ENCODE measurements around the gene PSMD5. TPM values are rescaled to one million over a fixed set of nuclear protein-coding genes. Genes with fewer than 3 reads are reported as not detected.
A peak's percentile ranks its signal among the peaks of the same experiment; 100 is the strongest.

The PSMD5 gene
- total and polyA plus RNA-seq, 2 donors (not counting 1 experiment from before 2014, with no cell fraction given), result 33.9 to 48.3 TPM

GRCh38 chr9:120876842-120877240, 34.1 kb upstream of the PSMD5 start, which contains the start of gene PHF19:
PHF19 (minus strand) TSS chr9:120877188; CDS start chr9:120874741, 2,447 bp downstream.
- peak within 1 kb of the TSS; percentile 88 for H3K27ac ChIP-seq (ENCODE audit: insufficient read depth, low read length)
- H3K79me2 ChIP-seq (ENCODE audit: control insufficient read depth, insufficient read depth, low read length), result peaks cover 15% of the 10 kb centered on the region
- H3K27me3 ChIP-seq (ENCODE audit: control insufficient read depth, insufficient read depth, low read length), result no peaks in the 10 kb centered on the region
- peak within 1 kb of the TSS; percentile 99 for H3K4me2 ChIP-seq (ENCODE audit: extremely low read depth, insufficient read depth, low read length)
- H3K9ac ChIP-seq (ENCODE audit: insufficient read depth, low read length), result peak within 1 kb of the TSS; percentile 82
- H3K4me3 ChIP-seq (replicated peaks in 1 of 4; ENCODE audit: control extremely low read depth in 1 of 4, insufficient read depth in 1 of 4, low read depth in 3 of 4, low read length in 4 of 4), result peak within 1 kb of the TSS; percentile 72 to 81 (median 76)
- peak within 1 kb of the TSS; percentile 99 for H2AFZ ChIP-seq (ENCODE audit: low read length)
- peaks cover 8% of the 10 kb centered on the region for H3K4me1 ChIP-seq (ENCODE audit: control insufficient read depth, extremely low read depth, insufficient read depth, low read length)
- H3K9me3 ChIP-seq (ENCODE audit: control insufficient read depth, insufficient read depth, low read depth, low read length), result no peaks in the 10 kb centered on the region
- no peaks in the 10 kb centered on the region for H4K20me1 ChIP-seq (ENCODE audit: control insufficient read depth, extremely low read depth, insufficient read depth, low read length)
- TF ChIP-seq, protein P1, sequence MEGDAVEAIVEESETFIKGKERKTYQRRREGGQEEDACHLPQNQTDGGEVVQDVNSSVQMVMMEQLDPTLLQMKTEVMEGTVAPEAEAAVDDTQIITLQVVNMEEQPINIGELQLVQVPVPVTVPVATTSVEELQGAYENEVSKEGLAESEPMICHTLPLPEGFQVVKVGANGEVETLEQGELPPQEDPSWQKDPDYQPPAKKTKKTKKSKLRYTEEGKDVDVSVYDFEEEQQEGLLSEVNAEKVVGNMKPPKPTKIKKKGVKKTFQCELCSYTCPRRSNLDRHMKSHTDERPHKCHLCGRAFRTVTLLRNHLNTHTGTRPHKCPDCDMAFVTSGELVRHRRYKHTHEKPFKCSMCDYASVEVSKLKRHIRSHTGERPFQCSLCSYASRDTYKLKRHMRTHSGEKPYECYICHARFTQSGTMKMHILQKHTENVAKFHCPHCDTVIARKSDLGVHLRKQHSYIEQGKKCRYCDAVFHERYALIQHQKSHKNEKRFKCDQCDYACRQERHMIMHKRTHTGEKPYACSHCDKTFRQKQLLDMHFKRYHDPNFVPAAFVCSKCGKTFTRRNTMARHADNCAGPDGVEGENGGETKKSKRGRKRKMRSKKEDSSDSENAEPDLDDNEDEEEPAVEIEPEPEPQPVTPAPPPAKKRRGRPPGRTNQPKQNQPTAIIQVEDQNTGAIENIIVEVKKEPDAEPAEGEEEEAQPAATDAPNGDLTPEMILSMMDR (conservative IDR thresholded peaks at IDR 0.05 in 1 of 2, IDR thresholded peaks at IDR 0.05 in 1 of 2; ENCODE audit: low read depth in 1 of 2, low read length in 2 of 2), result no peak
- TF ChIP-seq EZH2 (IDR thresholded peaks at IDR 0.05; ENCODE audit: low read length, missing control alignments), result no peak
- DNase-seq (ENCODE audit: low read depth in 2 of 2), result peak; percentile 37 to 42
- peaks cover 9% of the 10 kb centered on the region for H3K36me3 ChIP-seq (ENCODE audit: control insufficient read depth, insufficient read depth, low read length)

DNA sequence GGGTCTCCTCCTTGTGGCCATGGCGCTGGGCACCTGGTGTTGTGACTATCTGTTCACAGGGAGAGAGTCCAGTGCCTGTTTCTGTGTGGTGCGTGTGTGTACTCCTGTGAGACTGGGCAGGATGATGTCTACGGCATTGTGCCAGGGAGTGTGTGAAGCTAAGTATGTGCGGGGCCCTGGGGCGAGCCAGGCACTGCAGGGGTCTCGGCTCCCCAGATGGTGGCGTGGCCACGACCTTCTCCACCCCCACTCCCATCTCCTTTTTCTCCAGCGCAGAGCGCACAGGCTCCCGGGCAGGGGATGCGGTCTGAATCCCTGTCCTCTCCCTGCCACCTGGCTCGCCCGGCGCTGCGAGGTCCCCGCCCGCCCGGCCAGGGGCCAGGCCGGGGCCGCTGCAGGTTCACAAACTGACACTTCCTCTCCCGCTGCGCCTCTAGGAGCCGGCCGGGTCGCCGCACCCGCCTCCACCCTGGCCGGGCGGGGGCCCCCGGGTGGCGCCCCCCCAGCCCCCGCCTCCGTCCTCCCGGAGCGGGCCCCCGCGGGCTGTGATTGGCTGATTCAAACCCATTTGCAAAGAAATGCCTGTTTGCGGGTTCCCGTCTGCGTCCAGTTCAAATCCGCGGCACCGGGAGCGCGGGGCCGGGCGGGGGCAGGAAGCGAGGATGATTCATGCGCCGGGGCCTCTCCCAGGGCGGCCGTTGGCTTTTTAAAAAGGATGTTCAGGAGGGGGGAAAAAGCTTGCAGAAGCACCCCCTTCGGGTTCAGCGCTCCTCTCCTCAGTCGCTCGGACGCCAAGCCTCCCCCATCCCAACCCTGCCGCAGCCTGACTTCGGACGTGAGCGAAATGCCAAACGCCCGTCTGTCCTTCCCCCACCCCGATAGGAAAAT, 33.5 kb upstream of the PSMD5 start:
- Histone ChIP-seq H3K4me3 (replicated peaks in 1 of 4; ENCODE audit: control extremely low read depth in 1 of 4, insufficient read depth in 1 of 4, low read depth in 3 of 4, low read length in 4 of 4) (peak overlapping the region; percentile 61 to 81 (median 72)), H3K4me1 (ENCODE audit: control insufficient read depth, extremely low read depth, insufficient read depth, low read length) (peaks cover 8% of the 10 kb centered on the region), H4K20me1 (ENCODE audit: control insufficient read depth, extremely low read depth, insufficient read depth, low read length) (no peaks in the 10 kb centered on the region), H3K36me3 (ENCODE audit: control insufficient read depth, insufficient read depth, low read length) (peaks cover 9% of the 10 kb centered on the region), H3K9ac (ENCODE audit: insufficient read depth, low read length) (peak overlapping the region; percentile 82), H3K27ac (ENCODE audit: insufficient read depth, low read length) (peak overlapping the region; percentile 88), H3K27me3 (ENCODE audit: control insufficient read depth, insufficient read depth, low read length) (no peaks in the 10 kb centered on the region), H3K79me2 (ENCODE audit: control insufficient read depth, insufficient read depth, low read length) (peaks cover 15% of the 10 kb centered on the region), H2AFZ (ENCODE audit: low read length) (peak overlapping the region; percentile 64), H3K9me3 (ENCODE audit: control insufficient read depth, insufficient read depth, low read depth, low read length) (no peaks in the 10 kb centered on the region), H3K4me2 (ENCODE audit: extremely low read depth, insufficient read depth, low read length) (peak overlapping the region; percentile 97)
- TF ChIP-seq EZH2 (IDR thresholded peaks at IDR 0.05; ENCODE audit: low read length, missing control alignments), result no peak
- TF ChIP-seq, protein P1 (conservative IDR thresholded peaks at IDR 0.05 in 1 of 2, IDR thresholded peaks at IDR 0.05 in 1 of 2; ENCODE audit: low read depth in 1 of 2, low read length in 2 of 2), result peak in 1 of 2 donors; percentile 3
- peak; percentile 86 to 88 for DNase-seq (ENCODE audit: low read depth in 2 of 2)

GRCh38 chr9:120875643-120875953, 32.9 kb upstream of the PSMD5 start:
- peaks cover 8% of the 10 kb centered on the region for H3K4me1 ChIP-seq (ENCODE audit: control insufficient read depth, extremely low read depth, insufficient read depth, low read length)
- H3K27me3 ChIP-seq (ENCODE audit: control insufficient read depth, insufficient read depth, low read length), result no peaks in the 10 kb centered on the region
- H3K4me2 ChIP-seq (ENCODE audit: extremely low read depth, insufficient read depth, low read length), result peak overlapping the region; percentile 97
- peak overlapping the region; percentile 41 to 76 (median 56) for H3K4me3 ChIP-seq (replicated peaks in 1 of 4; ENCODE audit: control extremely low read depth in 1 of 4, insufficient read depth in 1 of 4, low read depth in 3 of 4, low read length in 4 of 4)
- peaks cover 9% of the 10 kb centered on the region for H3K36me3 ChIP-seq (ENCODE audit: control insufficient read depth, insufficient read depth, low read length)
- H2AFZ ChIP-seq (ENCODE audit: low read length), result peak overlapping the region; percentile 61
- H4K20me1 ChIP-seq (ENCODE audit: control insufficient read depth, extremely low read depth, insufficient read depth, low read length), result no peaks in the 10 kb centered on the region
- no peaks in the 10 kb centered on the region for H3K9me3 ChIP-seq (ENCODE audit: control insufficient read depth, insufficient read depth, low read depth, low read length)
- H3K9ac ChIP-seq (ENCODE audit: insufficient read depth, low read length), result peak overlapping the region; percentile 58
- no peak for DNase-seq (ENCODE audit: low read depth in 2 of 2)
- peak overlapping the region; percentile 88 for H3K27ac ChIP-seq (ENCODE audit: insufficient read depth, low read length)
- TF ChIP-seq EZH2 (IDR thresholded peaks at IDR 0.05; ENCODE audit: low read length, missing control alignments), result no peak
- TF ChIP-seq, protein P1 (conservative IDR thresholded peaks at IDR 0.05 in 1 of 2, IDR thresholded peaks at IDR 0.05 in 1 of 2; ENCODE audit: low read depth in 1 of 2, low read length in 2 of 2), result no peak
- H3K79me2 ChIP-seq (ENCODE audit: control insufficient read depth, insufficient read depth, low read length), result peaks cover 15% of the 10 kb centered on the region

Data from fibroblast of lung (primary cell).